DOHH2 (cell line): Measurements from ENCODE around the gene RNF111.

Source experiments
- CTCF ChIP-seq: fragments of 200-600 bp; sonication (generic); IDR thresholded peaks from one replicate; pipeline ENCODE4 v1.5.1; 2014; ENCODE audit warnings: antibody characterized with exemption, mild to moderate bottlenecking, low read depth, low read length; ENCODE audit not compliant: poor library complexity, severe bottlenecking
- EZH2phosphoT487 ChIP-seq: fragments of 200-600 bp; sonication (generic); IDR thresholded peaks from 2 replicates; pipeline ENCODE4 v1.6.1; 2017; ENCODE audit warnings: borderline replicate concordance, mild to moderate bottlenecking, antibody characterized with exemption, low read length, moderate library complexity, mixed read lengths

GRCh38 chr15:58987036-58987435, 427 bp upstream of the RNF111 start:
- TF ChIP-seq CTCF (no peak), EZH2phosphoT487 (no peak)
